HepG2 (cell line): ENCODE results near the gene MAN2A2.

ENCODE experiments used
- ATF2 ChIP-seq: sonication (generic); formaldehyde crosslinking; IDR thresholded peaks from 2 replicates; pipeline ENCODE4 v1.4.0; 2020; ENCODE audit warnings: missing genetic modification reagents
- CTCF ChIP-seq: sonication (generic); formaldehyde crosslinking; IDR thresholded peaks from 2 replicates; pipeline ENCODE4 v1.5.0; 2020; ENCODE audit warnings: mild to moderate bottlenecking, missing genetic modification reagents, moderate library complexity
- FOXP1 ChIP-seq, 2 experiments: fragments of 450-650 bp in 1 of 2; IDR thresholded peaks; 2 replicates each; pipeline ENCODE4 v1.6.1; 2017 to 2018; ENCODE audit warnings: antibody characterized with exemption in 1 of 2
- POLR2AphosphoS5 ChIP-seq: IDR thresholded peaks from 2 replicates; pipeline ENCODE4 v1.6.1; 2012; ENCODE audit warnings: low read depth, low read length
- RNF2 ChIP-seq: fragments of 450-650 bp; conservative IDR thresholded peaks from 2 replicates; pipeline ENCODE4 v1.6.1; 2016; ENCODE audit warnings: low read depth
- STAT5B ChIP-seq: sonication (generic); formaldehyde crosslinking; IDR thresholded peaks from 2 replicates; pipeline ENCODE4 v1.4.0; 2020; ENCODE audit warnings: missing genetic modification reagents
- TRIM24 ChIP-seq: sonication (generic); formaldehyde crosslinking; IDR thresholded peaks from 2 replicates; pipeline ENCODE4 v1.8.0; 2022; ENCODE audit warnings: mild to moderate bottlenecking, missing genetic modification reagents
- ZBTB26 ChIP-seq: IDR thresholded peaks from 2 replicates; pipeline ENCODE4 v1.6.1; 2016; ENCODE audit warnings: missing compliant biosample characterization, missing genetic modification reagents, borderline replicate concordance
- ZNF549 ChIP-seq: sonication (generic); formaldehyde crosslinking; IDR thresholded peaks from 2 replicates; pipeline ENCODE4 v1.5.0; 2020; ENCODE audit warnings: missing genetic modification reagents
- ZNF800 ChIP-seq: sonication (generic); formaldehyde crosslinking; IDR thresholded peaks from 2 replicates; pipeline ENCODE4 v1.4.0; 2020; ENCODE audit warnings: missing genetic modification reagents
- TF ChIP-seq, protein P1 (sequence below), 2 experiments: IDR thresholded peaks; 2 replicates each; pipeline ENCODE4 v1.6.1; 2011 to 2012; ENCODE audit warnings: low read length in 2 of 2, borderline replicate concordance in 1 of 2, low read depth in 1 of 2, mild to moderate bottlenecking in 1 of 2, moderate library complexity in 1 of 2

DNA sequence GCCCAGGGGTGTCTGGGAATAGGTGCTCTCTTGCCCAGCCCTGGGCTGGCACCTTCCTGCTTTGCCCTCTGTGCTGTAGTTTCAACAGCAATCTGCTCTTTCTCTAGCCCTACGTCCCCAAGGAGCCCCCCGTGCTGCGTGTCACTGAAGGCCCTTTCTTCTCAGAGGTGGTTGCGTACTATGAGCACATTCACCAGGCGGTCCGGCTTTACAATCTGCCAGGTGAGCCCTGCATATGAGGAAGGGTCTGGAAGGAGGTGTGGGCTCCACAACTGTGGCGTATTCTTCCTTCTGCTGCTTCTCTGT lies 9.6 kb downstream of the MAN2A2 start:
- TF ChIP-seq ZNF549 (CRISPR knock-in tag): no peak
- TF ChIP-seq CTCF (CRISPR knock-in tag): no peak
- TF ChIP-seq STAT5B: no peak
- TF ChIP-seq ZNF800 (CRISPR knock-in tag): no peak
- TF ChIP-seq TRIM24 (CRISPR knock-in tag): no peak
- TF ChIP-seq ATF2 (CRISPR knock-in tag): no peak
- TF ChIP-seq POLR2AphosphoS5: no peak
- TF ChIP-seq RNF2: no peak
- no peak for TF ChIP-seq FOXP1 (IDR thresholded peaks at IDR 0.05)
- TF ChIP-seq FOXP1 (CRISPR knock-in tag; IDR thresholded peaks at IDR 0.05): no peak
- TF ChIP-seq, protein P1, sequence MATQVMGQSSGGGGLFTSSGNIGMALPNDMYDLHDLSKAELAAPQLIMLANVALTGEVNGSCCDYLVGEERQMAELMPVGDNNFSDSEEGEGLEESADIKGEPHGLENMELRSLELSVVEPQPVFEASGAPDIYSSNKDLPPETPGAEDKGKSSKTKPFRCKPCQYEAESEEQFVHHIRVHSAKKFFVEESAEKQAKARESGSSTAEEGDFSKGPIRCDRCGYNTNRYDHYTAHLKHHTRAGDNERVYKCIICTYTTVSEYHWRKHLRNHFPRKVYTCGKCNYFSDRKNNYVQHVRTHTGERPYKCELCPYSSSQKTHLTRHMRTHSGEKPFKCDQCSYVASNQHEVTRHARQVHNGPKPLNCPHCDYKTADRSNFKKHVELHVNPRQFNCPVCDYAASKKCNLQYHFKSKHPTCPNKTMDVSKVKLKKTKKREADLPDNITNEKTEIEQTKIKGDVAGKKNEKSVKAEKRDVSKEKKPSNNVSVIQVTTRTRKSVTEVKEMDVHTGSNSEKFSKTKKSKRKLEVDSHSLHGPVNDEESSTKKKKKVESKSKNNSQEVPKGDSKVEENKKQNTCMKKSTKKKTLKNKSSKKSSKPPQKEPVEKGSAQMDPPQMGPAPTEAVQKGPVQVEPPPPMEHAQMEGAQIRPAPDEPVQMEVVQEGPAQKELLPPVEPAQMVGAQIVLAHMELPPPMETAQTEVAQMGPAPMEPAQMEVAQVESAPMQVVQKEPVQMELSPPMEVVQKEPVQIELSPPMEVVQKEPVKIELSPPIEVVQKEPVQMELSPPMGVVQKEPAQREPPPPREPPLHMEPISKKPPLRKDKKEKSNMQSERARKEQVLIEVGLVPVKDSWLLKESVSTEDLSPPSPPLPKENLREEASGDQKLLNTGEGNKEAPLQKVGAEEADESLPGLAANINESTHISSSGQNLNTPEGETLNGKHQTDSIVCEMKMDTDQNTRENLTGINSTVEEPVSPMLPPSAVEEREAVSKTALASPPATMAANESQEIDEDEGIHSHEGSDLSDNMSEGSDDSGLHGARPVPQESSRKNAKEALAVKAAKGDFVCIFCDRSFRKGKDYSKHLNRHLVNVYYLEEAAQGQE (IDR thresholded peaks at IDR 0.05; ENCODE audit: borderline replicate concordance in 1 of 2, low read depth in 1 of 2, low read length in 2 of 2): no peak
- no peak for TF ChIP-seq ZBTB26 (CRISPR knock-in tag)
